OCI-LY1 (cell line): Measurements from ENCODE around the gene WASHC3.

ENCODE experiments used
- H2AFZ ChIP-seq: fragments of 200-600 bp; sonication (generic), shearing (Covaris generic); 2 replicates; pipeline ENCODE4 v1.6.0; 2014; ENCODE audit warnings: antibody characterized with exemption, mild to moderate bottlenecking, low read length
- H3F3A ChIP-seq: fragments of 200-600 bp; sonication (generic), shearing (Covaris generic); 2 replicates; pipeline ENCODE4 v1.6.0; 2014; ENCODE audit warnings: mild to moderate bottlenecking, antibody characterized with exemption, low read length, moderate library complexity; ENCODE audit not compliant: insufficient read depth
- H3K27ac ChIP-seq: fragments of 200-600 bp; sonication (generic); 2 replicates; pipeline ENCODE4 v1.5.1; 2014; ENCODE audit warnings: low read length, mixed run types, mild to moderate bottlenecking, low read depth; ENCODE audit not compliant: poor library complexity, severe bottlenecking
- H3K27me3 ChIP-seq: fragments of 200-600 bp; sonication (generic); 2 replicates; pipeline ENCODE4 v1.6.0; 2014; ENCODE audit warnings: antibody characterized with exemption, mild to moderate bottlenecking, low read length, moderate library complexity; ENCODE audit not compliant: insufficient read depth
- H3K36me3 ChIP-seq: fragments of 200-600 bp; sonication (generic); 2 replicates; pipeline ENCODE4 v1.6.1; 2014; ENCODE audit warnings: mild to moderate bottlenecking, antibody characterized with exemption, low read length, moderate library complexity, mixed read lengths; ENCODE audit not compliant: insufficient read depth
- H3K4me1 ChIP-seq: fragments of 200-600 bp; sonication (generic); 2 replicates; pipeline ENCODE4 v1.5.1; 2014; ENCODE audit warnings: mild to moderate bottlenecking, low read length, moderate library complexity; ENCODE audit not compliant: insufficient read depth, severe bottlenecking
- H3K4me2 ChIP-seq: fragments of 200-600 bp; sonication (generic), shearing (Covaris generic); 2 replicates; pipeline ENCODE4 v1.6.1; 2014; ENCODE audit warnings: low read length
- H3K4me3 ChIP-seq: fragments of 200-600 bp; sonication (generic); 2 replicates; pipeline ENCODE4 v1.5.1; 2014; ENCODE audit warnings: low read length, low read depth, mild to moderate bottlenecking, mixed read lengths; ENCODE audit not compliant: poor library complexity, severe bottlenecking
- H3K79me2 ChIP-seq: fragments of 200-600 bp; shearing (Covaris generic); 2 replicates; pipeline ENCODE4 v1.6.1; 2016; ENCODE audit warnings: mixed run types, low read length, mixed read lengths; ENCODE audit not compliant: insufficient read depth
- H3K9ac ChIP-seq: fragments of 200-600 bp; sonication (generic), shearing (Covaris generic); 2 replicates; pipeline ENCODE4 v1.6.1; 2014; ENCODE audit warnings: mild to moderate bottlenecking, low read length, mixed read lengths
- H3K9me2 ChIP-seq: fragments of 200-600 bp; sonication (generic), shearing (Covaris generic); 2 replicates; pipeline ENCODE4 v1.6.1; 2014; ENCODE audit warnings: low read depth, mild to moderate bottlenecking, low read length, mixed read lengths
- H3K9me3 ChIP-seq: fragments of 200-600 bp; shearing (Covaris generic); 2 replicates; pipeline ENCODE4 v1.6.1; 2014; ENCODE audit warnings: low read length, mixed read lengths
- H4K20me1 ChIP-seq: fragments of 200-600 bp; sonication (generic), shearing (Covaris generic); 2 replicates; pipeline ENCODE4 v1.6.0; 2016; ENCODE audit warnings: mild to moderate bottlenecking, low read length; ENCODE audit not compliant: insufficient read depth
- CTCF ChIP-seq: fragments of 200-600 bp; sonication (generic), shearing (Covaris generic); IDR thresholded peaks from 2 replicates; pipeline ENCODE4 v1.5.1; 2017; ENCODE audit warnings: mild to moderate bottlenecking, antibody characterized with exemption, low read length, moderate library complexity, mixed read lengths
- EZH2 ChIP-seq: fragments of 200-600 bp; sonication (generic), shearing (Covaris generic); IDR thresholded peaks from 2 replicates; pipeline ENCODE4 v1.8.0; 2017; ENCODE audit warnings: borderline replicate concordance, mixed run types, mild to moderate bottlenecking, antibody characterized with exemption, low read length, moderate library complexity, mixed read lengths

Gene WASHC3

DNA sequence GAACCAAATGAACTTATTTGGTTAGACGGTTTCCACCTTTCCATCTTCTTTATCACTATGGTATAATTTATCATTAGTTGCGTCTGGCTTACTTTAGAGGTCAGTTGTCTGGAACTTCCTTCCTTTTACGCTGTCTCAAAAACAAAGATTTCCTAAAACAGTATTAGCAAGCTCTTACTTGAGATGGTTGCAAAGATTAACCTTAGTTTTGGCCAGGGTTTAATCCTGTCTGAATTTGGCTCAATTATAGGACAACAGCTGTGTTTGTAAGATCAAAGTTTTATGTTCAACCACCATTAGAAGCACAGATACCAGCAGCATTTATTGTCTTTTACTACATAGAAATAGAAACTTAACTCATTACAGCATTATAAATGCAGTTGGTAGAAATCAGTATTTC is 7.9 kb upstream of the WASHC3 start:
- Histone ChIP-seq H3K36me3 (peaks cover 7% of the 10 kb centered on the region), H3K9me3 (no peaks in the 10 kb centered on the region), H3K9ac (no peak overlapping the region), H3K27ac (no peak overlapping the region), H3K79me2 (no peaks in the 10 kb centered on the region), H3K4me2 (no peak overlapping the region), H3F3A (no peaks in the 10 kb centered on the region), H3K9me2 (no peaks in the 10 kb centered on the region), H3K27me3 (no peaks in the 10 kb centered on the region), H2AFZ (no peak overlapping the region), H3K4me3 (no peak overlapping the region), H3K4me1 (no peaks in the 10 kb centered on the region), H4K20me1 (no peaks in the 10 kb centered on the region)
- TF ChIP-seq CTCF, result no peak

- H3K27ac ChIP-seq, result no peak overlapping the region
These were observed 5.9 kb upstream of the WASHC3 start for GRCh38 chr12:102067574-102068258.

DNA sequence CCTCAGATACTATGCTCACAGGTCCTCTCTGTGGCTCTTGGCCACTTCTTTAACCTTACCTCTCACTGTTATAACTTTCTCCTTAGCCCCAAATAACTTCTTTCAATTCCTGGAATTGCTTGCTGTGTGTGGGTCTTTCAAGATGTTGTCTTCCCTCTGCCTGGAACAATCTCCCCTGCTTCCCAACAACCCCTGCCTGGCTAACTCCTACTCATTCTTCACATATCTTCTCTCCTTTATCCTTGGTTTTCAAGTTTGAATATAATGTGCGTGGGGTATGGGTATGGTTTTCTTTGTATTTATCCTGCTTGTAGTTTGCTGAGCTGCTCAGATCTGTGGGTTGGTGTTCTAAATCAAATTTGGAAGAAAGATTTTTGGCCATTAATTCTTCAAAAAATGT is 2.7 kb upstream of the WASHC3 start:
- Histone ChIP-seq H3K79me2 (no peaks in the 10 kb centered on the region), H3F3A (no peaks in the 10 kb centered on the region), H3K27ac (no peak overlapping the region), H3K9me2 (no peaks in the 10 kb centered on the region), H4K20me1 (no peaks in the 10 kb centered on the region), H3K4me1 (peaks cover 10% of the 10 kb centered on the region), H3K9me3 (no peaks in the 10 kb centered on the region), H3K4me2 (no peak overlapping the region), H3K4me3 (no peak overlapping the region), H3K9ac (no peak overlapping the region), H3K27me3 (no peaks in the 10 kb centered on the region), H3K36me3 (peaks cover 2% of the 10 kb centered on the region; the same call in 1 of the 2 replicates), H2AFZ (no peak overlapping the region)
- no peak for TF ChIP-seq CTCF

More at GRCh38 chr12:102067574-102068258, 5.9 kb upstream of the WASHC3 start:
- no peak overlapping the region for H3K4me3 ChIP-seq
- no peak overlapping the region for H3K9ac ChIP-seq
- no peaks in the 10 kb centered on the region for H3K4me1 ChIP-seq
- H4K20me1 ChIP-seq, result no peaks in the 10 kb centered on the region
- no peak overlapping the region for H2AFZ ChIP-seq
- H3F3A ChIP-seq, result no peaks in the 10 kb centered on the region
- H3K9me3 ChIP-seq, result no peaks in the 10 kb centered on the region
- no peak overlapping the region for H3K4me2 ChIP-seq
- no peak for TF ChIP-seq CTCF
- TF ChIP-seq EZH2, result no peak
- no peaks in the 10 kb centered on the region for H3K27me3 ChIP-seq
- H3K9me2 ChIP-seq, result no peaks in the 10 kb centered on the region
- H3K36me3 ChIP-seq, result no peaks in the 10 kb centered on the region
- no peaks in the 10 kb centered on the region for H3K79me2 ChIP-seq
